Measurements from ENCODE around the gene ADAM30.

DNA sequence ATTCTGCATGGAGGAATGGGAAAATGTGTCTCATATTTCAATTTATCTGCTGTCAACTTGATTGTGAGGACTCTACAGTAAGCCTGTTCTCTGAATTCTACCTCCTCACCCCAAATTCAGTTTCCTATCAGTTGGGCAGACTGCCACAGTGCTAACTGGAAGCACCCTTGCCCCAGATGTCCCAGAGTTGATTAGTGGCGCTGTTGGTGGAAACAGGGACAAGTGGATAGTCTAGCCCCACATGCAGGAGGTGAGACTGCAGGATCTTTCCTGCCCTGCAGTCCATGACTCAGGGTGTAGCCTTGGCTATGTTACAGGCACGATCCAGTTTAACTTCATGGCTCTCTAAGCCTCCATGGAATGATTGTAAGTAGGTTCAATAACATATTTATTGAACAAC, 22.1 kb downstream of the ADAM30 start:
- TF ChIP-seq, protein P1, sequence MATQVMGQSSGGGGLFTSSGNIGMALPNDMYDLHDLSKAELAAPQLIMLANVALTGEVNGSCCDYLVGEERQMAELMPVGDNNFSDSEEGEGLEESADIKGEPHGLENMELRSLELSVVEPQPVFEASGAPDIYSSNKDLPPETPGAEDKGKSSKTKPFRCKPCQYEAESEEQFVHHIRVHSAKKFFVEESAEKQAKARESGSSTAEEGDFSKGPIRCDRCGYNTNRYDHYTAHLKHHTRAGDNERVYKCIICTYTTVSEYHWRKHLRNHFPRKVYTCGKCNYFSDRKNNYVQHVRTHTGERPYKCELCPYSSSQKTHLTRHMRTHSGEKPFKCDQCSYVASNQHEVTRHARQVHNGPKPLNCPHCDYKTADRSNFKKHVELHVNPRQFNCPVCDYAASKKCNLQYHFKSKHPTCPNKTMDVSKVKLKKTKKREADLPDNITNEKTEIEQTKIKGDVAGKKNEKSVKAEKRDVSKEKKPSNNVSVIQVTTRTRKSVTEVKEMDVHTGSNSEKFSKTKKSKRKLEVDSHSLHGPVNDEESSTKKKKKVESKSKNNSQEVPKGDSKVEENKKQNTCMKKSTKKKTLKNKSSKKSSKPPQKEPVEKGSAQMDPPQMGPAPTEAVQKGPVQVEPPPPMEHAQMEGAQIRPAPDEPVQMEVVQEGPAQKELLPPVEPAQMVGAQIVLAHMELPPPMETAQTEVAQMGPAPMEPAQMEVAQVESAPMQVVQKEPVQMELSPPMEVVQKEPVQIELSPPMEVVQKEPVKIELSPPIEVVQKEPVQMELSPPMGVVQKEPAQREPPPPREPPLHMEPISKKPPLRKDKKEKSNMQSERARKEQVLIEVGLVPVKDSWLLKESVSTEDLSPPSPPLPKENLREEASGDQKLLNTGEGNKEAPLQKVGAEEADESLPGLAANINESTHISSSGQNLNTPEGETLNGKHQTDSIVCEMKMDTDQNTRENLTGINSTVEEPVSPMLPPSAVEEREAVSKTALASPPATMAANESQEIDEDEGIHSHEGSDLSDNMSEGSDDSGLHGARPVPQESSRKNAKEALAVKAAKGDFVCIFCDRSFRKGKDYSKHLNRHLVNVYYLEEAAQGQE (IDR thresholded peaks at IDR 0.05; ENCODE audit: insufficient read depth in 1 of 2, low read depth in 2 of 2, low read length in 2 of 2): no peak
- TF ChIP-seq TAF1 (IDR thresholded peaks at IDR 0.05; ENCODE audit: borderline replicate concordance, insufficient read depth, low read length) (no peak), POLR2AphosphoS5 (IDR thresholded peaks at IDR 0.05; ENCODE audit: low read depth, low read length) (no peak), SIN3A (IDR thresholded peaks at IDR 0.05; ENCODE audit: borderline replicate concordance, insufficient read depth, low read length) (no peak)
